ES-I3 (cell line): ENCODE results near the gene BMPR1A.

Experiments used
- H3K36me3 ChIP-seq: 2 replicates; pipeline ENCODE4 v1.6.1; 2013; ENCODE audit warnings: mild to moderate bottlenecking, low read length, control low read depth, moderate library complexity; ENCODE audit not compliant: insufficient read depth
- H3K4me1 ChIP-seq: 2 replicates; pipeline ENCODE4 v1.6.1; 2013; ENCODE audit warnings: mild to moderate bottlenecking, control low read depth, low read length; ENCODE audit not compliant: insufficient read depth
- H3K9ac ChIP-seq: 2 replicates; pipeline ENCODE4 v1.6.1; 2013; ENCODE audit warnings: low read depth, mild to moderate bottlenecking, low read length, moderate library complexity
- H3K9me3 ChIP-seq: 2 replicates; pipeline ENCODE4 v1.6.1; 2013; ENCODE audit warnings: mild to moderate bottlenecking, low read length, moderate library complexity; ENCODE audit not compliant: control insufficient read depth, insufficient read depth

Gene BMPR1A

DNA sequence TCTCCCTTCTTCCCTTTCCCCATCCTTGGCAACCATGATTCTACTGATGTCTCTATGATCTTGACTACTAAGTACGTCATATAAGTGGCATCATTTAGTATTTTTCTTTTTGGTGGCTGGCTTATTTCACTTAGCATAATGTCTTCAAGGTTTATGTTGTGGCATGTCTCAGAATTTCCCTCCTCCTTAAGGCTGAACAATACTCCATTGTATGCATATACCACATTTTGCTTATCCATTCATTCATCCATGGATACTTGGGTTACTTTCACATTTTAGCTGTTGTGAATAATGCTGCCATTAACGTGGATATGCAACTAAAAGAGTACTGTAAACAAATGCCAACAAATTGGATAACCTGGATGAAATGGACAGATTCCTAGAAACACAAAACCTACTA is 60.8 kb downstream of the BMPR1A start:
- Histone ChIP-seq H3K9me3 (no peaks in the 10 kb centered on the region), H3K4me1 (peaks cover 26% of the 10 kb centered on the region), H3K9ac (no peak overlapping the region), H3K36me3 (no peaks in the 10 kb centered on the region)

DNA sequence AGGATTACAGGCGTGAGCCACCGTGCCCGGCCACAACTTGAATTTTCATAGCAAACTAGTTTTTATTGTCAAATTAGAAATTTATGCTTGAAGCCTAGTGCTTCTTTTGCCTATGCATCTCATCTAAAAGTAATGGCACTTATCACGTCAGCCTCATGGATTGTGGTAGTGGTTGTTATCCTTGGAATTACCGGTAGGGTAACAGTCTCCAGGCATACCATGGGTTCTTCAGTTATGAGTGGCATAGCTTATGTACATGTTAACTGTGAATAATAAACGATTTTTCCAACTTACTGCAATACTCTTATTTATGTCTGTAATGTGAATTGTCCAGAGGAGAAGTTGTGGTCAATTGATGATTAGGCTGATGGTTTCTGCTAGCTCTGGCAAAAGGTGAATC is 63.1 kb downstream of the BMPR1A start:
- no peaks in the 10 kb centered on the region for H3K36me3 ChIP-seq
- H3K9ac ChIP-seq: no peak overlapping the region
- H3K4me1 ChIP-seq: peaks cover 38% of the 10 kb centered on the region
- no peaks in the 10 kb centered on the region for H3K9me3 ChIP-seq

DNA sequence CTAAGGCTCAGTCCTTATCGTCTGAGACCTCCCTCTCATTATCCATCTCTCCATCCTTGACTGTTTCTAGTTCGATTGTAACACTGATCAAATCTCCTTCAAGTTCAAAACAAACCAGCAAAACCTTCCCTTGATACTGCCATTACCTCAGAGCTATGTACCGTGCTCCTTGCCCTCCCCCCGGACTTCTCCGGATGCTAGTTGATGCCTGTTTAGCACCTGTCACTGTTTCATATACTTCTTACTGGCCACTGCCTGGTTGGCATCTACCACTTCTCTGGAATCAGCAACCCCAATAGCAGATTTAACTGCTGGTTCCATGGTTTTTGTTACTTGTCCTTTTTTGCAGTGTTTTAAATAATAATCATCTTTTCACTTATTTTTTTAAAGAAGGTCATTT is 64.1 kb downstream of the BMPR1A start:
- no peaks in the 10 kb centered on the region for H3K36me3 ChIP-seq
- peaks cover 39% of the 10 kb centered on the region for H3K4me1 ChIP-seq
- no peaks in the 10 kb centered on the region for H3K9me3 ChIP-seq
- no peak overlapping the region for H3K9ac ChIP-seq

DNA sequence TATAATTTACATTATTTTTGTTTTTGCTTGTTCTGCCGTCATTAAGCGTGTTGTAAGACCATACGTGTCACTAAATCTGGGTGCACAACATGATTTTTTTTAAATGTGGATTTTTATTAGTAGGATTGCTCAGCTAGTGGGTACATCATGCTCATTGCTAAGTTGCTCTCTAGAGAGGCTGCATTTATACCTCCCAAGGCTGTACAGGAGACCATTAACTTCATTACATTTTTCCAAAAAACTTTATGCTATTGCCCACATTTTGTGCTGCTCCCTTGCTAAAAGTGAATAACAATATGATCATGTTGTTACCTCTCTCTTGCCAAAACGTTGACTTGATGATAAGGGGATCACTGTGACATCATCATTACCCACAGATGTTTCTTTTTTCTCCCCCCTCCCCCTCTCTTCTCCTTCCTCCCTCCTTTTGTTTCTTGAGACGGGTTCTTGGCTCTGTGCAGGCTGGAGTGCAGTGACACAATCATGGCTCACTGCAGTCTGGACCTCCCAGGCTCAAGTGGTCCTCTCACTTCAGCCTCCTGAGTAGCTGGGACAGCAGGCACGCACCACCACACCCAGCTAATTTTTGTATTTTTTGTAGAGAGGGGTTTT is 65.1 kb downstream of the BMPR1A start:
- no peaks in the 10 kb centered on the region for H3K36me3 ChIP-seq
- peaks cover 39% of the 10 kb centered on the region for H3K4me1 ChIP-seq
- no peak overlapping the region for H3K9ac ChIP-seq
- H3K9me3 ChIP-seq: no peaks in the 10 kb centered on the region

DNA sequence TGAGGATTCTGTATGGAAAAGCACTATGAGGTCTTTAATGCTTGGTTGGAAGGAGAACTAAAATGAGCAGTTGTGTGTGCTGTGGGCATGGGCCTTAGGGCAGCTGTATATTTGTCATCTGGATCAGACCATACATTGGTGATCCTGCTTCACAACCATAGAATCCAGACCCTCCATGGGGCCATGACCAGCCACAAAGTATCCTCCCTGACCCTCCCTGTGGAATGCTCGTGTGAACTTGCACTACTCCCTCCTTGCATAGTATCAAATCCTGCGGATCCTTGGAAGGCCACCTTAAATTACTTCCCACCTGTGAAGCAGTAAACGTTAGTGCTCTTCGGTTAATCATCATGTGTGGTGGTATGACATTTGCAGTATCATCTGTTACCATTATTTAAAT is 67.1 kb downstream of the BMPR1A start:
- no peaks in the 10 kb centered on the region for H3K36me3 ChIP-seq
- no peaks in the 10 kb centered on the region for H3K9me3 ChIP-seq
- no peak overlapping the region for H3K9ac ChIP-seq
- H3K4me1 ChIP-seq: peaks cover 53% of the 10 kb centered on the region

DNA sequence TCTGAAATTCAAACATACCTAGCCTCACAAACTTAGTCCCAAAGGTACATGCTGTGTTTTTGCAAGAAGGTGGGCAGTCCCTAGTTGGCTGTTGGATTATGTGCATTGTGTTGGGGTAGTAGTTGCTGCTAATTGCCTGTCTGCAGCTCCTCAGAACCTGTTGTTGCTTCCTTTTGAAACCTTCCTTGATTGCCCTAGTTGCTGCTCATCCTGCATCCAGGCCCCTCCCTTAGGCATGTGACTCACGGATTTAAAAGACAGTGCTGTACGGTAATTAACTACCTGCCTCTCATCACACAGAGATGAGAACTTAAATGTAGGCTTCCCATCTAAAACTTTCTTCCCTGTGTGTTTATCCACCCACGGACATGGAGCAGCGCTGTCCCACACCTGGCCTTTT is 67.7 kb downstream of the BMPR1A start:
- Histone ChIP-seq H3K4me1 (peaks cover 56% of the 10 kb centered on the region), H3K9ac (no peak overlapping the region), H3K36me3 (no peaks in the 10 kb centered on the region), H3K9me3 (no peaks in the 10 kb centered on the region)

DNA sequence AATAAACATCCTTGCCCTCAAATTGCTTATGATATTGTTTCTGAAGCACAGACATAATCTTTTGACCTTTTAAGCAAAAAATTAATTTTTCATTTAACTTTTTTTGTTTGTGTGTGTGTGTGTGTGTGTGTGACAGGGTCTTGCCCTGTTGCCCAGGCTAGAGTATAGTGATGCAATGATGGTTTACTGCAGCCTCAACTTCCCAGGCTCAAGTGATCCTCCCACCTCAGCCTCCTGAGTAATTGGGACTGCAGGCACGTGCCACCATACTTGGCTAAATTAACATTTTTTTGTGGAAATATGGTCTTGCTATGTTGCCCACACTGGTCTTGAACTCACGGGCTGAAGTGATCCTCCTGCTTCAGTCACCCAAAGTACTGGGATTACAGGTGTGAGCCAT is 68.9 kb downstream of the BMPR1A start:
- no peak overlapping the region for H3K9ac ChIP-seq
- H3K4me1 ChIP-seq: peaks cover 60% of the 10 kb centered on the region
- H3K9me3 ChIP-seq: no peaks in the 10 kb centered on the region
- H3K36me3 ChIP-seq: no peaks in the 10 kb centered on the region

DNA sequence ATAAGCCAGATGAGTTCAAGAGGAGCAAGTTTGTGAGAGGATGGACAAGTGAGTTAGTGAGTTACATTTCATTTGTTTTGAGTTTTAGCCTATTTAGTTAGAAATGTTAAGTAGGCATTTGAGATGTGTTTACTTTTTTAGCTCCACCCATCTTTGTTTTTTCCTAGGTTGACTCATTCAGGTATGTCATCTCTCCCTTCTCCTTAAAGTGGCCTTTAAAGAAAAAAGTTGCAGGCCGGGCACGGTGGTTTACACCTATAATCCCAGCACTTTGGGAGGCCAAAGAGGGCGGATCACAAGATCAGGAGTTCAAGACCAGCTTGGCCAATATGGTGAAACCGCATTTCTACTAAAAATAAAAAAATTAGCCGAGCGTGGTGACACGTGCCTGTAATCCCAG is 71.2 kb downstream of the BMPR1A start:
- no peaks in the 10 kb centered on the region for H3K36me3 ChIP-seq
- H3K4me1 ChIP-seq: peaks cover 50% of the 10 kb centered on the region
- no peaks in the 10 kb centered on the region for H3K9me3 ChIP-seq
- no peak overlapping the region for H3K9ac ChIP-seq

DNA sequence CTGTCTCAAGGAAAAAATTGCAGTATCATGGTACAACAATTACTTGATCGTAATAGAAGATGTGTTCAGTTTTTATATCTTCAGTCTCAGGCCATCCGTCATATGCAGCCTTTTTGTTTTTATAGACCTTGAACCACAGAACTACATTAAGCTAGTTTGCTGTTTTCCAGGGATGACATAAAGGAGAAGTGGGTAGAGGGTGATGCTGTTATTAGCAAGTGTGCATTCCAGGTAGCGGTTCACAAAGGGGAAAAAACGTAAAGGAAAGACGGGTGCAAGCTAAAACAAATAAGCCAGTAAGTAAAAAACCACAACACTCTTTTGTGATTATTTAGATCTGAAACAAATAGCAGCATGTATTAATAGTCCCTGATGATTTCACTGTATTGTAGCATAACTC is 71.7 kb downstream of the BMPR1A start:
- Histone ChIP-seq H3K9me3 (no peaks in the 10 kb centered on the region), H3K9ac (no peak overlapping the region), H3K4me1 (peaks cover 50% of the 10 kb centered on the region), H3K36me3 (no peaks in the 10 kb centered on the region)

DNA sequence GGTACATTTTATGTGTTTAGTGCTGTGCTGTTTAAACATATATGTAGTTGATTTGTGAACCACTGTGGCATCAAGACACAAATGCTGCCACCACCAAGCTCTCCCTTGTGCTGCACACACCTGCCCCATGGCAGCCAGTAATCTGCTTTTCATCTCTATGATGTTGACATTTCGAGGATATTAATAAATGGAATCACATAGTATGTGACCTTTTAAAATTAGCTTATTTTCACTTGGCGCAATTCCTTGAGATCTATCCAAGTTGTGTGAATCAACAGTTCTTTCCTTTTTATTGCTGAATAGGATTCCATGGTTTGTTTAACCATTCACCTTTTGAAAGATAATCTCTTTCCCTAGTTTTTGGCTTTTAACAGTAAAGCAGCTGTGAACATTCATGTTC is 73.1 kb downstream of the BMPR1A start:
- Histone ChIP-seq H3K9me3 (no peaks in the 10 kb centered on the region), H3K4me1 (peaks cover 38% of the 10 kb centered on the region), H3K36me3 (no peaks in the 10 kb centered on the region), H3K9ac (no peak overlapping the region)

DNA sequence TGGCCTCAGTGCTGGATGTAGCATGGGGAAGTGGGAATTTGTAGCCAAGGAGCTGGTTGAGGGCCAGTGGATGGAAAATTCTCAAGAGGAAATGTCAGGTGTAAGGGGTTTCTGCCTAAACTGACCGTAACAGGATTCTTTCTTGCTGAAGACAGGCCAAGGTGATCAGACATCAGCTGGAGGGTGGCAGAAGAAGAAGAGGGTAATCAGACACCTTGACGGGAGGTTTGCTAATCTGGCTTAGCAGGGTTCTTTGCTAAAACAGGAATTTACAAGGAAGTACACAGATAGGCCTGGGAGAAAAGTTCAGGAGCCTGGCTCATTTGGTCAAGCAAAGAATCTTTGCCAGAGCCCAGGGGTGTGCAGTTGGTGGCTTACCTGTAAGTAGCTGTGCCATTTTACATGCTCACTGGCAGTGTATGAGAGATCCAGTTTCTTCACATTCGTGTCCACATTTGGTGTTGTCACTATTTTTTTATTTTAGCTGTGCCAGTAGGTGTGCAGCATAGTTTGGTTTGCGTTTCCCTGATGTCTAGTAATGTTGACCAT is 73.7 kb downstream of the BMPR1A start:
- Histone ChIP-seq H3K9me3 (no peaks in the 10 kb centered on the region), H3K36me3 (no peaks in the 10 kb centered on the region), H3K4me1 (peaks cover 37% of the 10 kb centered on the region), H3K9ac (no peak overlapping the region)

DNA sequence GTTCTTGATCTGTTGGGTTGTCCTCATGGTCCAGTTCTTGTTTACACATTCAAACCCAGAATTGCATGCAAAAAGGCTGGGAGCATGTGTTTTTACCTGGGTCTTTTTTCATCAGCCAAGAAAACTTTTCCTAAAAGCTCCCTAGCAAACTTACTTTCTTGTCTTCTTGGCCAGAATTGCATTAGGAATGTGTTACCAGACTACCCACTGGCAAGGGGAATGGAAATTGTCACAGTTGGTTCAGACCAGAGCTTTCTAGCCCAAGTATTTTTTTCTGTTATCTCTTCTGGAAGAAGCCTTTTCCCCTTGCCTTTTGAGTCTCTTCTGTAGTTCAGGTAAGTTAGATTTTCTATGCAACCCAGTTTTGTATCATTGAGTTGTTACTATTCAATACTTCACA is 77.5 kb downstream of the BMPR1A start:
- H3K4me1 ChIP-seq: peaks cover 30% of the 10 kb centered on the region
- no peak overlapping the region for H3K9ac ChIP-seq
- no peaks in the 10 kb centered on the region for H3K36me3 ChIP-seq
- no peaks in the 10 kb centered on the region for H3K9me3 ChIP-seq

DNA sequence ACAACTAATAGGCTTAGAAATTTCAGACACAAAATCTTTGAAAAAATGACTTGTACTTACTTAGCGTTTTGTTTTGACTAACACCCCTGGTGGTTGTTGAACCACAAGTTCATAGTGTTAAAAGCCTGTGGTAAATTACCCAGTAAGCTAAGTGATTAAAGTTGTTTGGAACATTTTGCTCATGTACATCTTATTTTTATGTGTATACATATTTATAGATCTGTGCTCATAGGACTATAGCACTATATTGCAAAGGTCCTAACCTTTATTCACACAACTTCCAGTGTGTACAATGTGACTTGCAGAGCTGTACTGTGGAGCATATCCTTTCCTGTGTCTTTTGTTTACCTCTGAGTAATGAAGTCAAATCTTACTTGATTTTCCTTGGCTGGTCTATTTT is 79.6 kb downstream of the BMPR1A start:
- Histone ChIP-seq H3K36me3 (peaks cover 3% of the 10 kb centered on the region; the same call in 1 of the 2 replicates), H3K4me1 (peaks cover 34% of the 10 kb centered on the region), H3K9me3 (no peaks in the 10 kb centered on the region), H3K9ac (no peak overlapping the region)

DNA sequence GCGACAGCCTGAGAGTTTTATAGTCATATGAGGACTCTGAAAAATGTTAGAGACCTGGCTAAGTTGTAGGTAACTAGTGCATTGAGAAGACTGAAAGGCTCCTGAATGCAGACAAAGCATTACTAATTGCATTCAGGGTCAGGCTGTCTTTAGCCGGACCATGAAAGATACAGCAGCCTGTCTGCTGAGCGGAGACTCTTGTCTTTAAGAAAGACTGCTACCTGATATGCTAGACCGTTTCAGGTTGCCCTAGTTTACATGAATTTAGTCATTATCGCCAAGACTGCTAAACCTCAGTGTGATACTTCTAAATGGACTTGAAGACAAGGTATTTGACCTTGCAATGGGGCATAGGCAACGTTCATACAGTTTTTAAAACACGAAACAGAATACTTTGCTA is 81.2 kb downstream of the BMPR1A start:
- Histone ChIP-seq H3K4me1 (peaks cover 42% of the 10 kb centered on the region), H3K36me3 (peaks cover 8% of the 10 kb centered on the region; the same call in 1 of the 2 replicates), H3K9ac (no peak overlapping the region), H3K9me3 (no peaks in the 10 kb centered on the region)

DNA sequence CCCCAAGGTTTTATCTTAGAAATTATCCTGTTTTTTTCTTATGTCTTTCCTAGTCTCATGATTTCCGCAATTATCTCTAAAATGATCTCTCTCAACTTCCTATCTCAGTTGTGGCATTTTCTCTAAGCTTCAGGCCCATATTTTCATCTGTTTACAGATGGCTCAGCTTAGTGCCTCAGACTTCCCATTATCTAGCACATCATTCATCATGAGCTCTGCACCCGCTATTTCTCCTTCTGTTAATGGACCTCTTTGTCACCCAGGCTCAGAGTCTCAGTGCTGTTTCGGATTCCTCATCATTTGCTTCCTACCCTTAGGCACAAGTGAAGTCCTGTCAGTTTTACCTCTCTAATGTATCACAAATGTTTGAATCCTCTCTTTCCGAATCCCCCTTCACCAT is 84.1 kb downstream of the BMPR1A start:
- Histone ChIP-seq H3K9me3 (no peaks in the 10 kb centered on the region), H3K9ac (no peak overlapping the region), H3K36me3 (peaks cover 11% of the 10 kb centered on the region), H3K4me1 (peaks cover 40% of the 10 kb centered on the region)
